PC-3 (cell line): ENCODE measurements around the gene LMLN.

Experiments used
- CTCF ChIP-seq: fragments of 300-600 bp; sonication (generic); conservative IDR thresholded peaks from 2 replicates; pipeline ENCODE4 v1.5.1; 2017; ENCODE audit warnings: antibody characterized with exemption, low read depth, mild to moderate bottlenecking, low read length
- EZH2 ChIP-seq: fragments of 300-600 bp; sonication (generic); IDR thresholded peaks from one replicate; pipeline ENCODE4 v1.6.1; 2017; ENCODE audit warnings: antibody characterized with exemption, mild to moderate bottlenecking, low read length; ENCODE audit not compliant: unreplicated experiment
- EZH2phosphoT487 ChIP-seq: fragments of 300-600 bp; sonication (generic); IDR thresholded peaks from 2 replicates; pipeline ENCODE4 v1.6.1; 2018; ENCODE audit warnings: mild to moderate bottlenecking, antibody characterized with exemption, low read length, borderline replicate concordance

- TF ChIP-seq EZH2 = no peak
- TF ChIP-seq CTCF = peak; percentile 62
- TF ChIP-seq EZH2phosphoT487 = no peak
Measured at GRCh38 chr3:198080521-198081384, 120.7 kb downstream of the LMLN start.
